MM.1S (cell line): ENCODE measurements around the gene GINS2.

Experiments used
- EZH2phosphoT487 ChIP-seq: fragments of 300-600 bp; sonication (generic); IDR thresholded peaks from 2 replicates; pipeline ENCODE4 v1.6.1; 2018; ENCODE audit warnings: antibody characterized with exemption, low read length
- TF ChIP-seq, protein P1 (sequence below): fragments of 300-600 bp; sonication (generic); IDR thresholded peaks from 2 replicates; pipeline ENCODE4 v1.5.1; 2016; ENCODE audit warnings: antibody characterized with exemption, low read length, mixed read lengths

DNA sequence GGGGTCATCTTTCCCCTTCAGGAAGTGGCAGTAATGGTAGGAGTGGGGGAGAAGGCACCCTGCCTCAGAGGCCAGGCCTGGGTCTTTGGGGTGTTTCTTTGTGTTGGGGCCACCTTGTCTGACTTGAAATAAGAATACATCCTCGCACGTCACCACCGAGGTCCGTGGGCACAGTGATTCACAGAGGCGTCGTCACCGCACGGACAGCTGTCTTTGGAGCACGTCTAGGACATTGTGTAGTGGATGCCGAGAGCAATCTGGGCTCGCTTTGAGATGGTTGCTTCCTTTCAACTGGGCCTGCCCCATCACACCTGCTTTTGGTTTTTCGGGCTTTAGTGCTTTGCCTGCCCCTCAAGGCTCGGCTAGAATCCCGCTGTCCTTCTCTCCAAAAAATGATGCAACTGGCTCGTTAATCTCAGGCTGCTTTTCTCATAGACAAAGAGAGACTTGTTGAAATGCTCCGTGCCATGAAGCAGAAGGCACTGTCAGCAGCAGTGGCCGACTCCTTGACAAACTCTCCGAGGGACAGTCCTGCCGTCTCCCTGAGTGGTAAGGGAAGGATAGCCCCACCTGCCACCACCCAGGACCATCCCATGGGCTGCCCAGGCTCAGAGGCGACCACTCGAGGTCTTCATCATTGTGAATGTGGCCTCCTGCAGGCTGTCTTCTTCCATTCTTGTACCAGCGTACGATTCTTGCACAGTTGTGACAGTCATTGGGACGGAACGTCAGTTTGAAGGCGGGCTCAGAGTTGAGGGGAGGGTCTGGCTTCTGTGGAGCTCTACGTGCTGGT lies 24.0 kb downstream of the GINS2 start:
- TF ChIP-seq, protein P1, sequence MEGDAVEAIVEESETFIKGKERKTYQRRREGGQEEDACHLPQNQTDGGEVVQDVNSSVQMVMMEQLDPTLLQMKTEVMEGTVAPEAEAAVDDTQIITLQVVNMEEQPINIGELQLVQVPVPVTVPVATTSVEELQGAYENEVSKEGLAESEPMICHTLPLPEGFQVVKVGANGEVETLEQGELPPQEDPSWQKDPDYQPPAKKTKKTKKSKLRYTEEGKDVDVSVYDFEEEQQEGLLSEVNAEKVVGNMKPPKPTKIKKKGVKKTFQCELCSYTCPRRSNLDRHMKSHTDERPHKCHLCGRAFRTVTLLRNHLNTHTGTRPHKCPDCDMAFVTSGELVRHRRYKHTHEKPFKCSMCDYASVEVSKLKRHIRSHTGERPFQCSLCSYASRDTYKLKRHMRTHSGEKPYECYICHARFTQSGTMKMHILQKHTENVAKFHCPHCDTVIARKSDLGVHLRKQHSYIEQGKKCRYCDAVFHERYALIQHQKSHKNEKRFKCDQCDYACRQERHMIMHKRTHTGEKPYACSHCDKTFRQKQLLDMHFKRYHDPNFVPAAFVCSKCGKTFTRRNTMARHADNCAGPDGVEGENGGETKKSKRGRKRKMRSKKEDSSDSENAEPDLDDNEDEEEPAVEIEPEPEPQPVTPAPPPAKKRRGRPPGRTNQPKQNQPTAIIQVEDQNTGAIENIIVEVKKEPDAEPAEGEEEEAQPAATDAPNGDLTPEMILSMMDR = no peak
- TF ChIP-seq EZH2phosphoT487 = no peak
